Kidney capillary endothelial cell (primary cell): ENCODE data around the gene CARNS1.

Experiments used
- DNase-seq: peaks from one replicate; pipeline ENCODE4 v3.0.0-alpha.2; 2018; ENCODE audit warnings: low spot score

CARNS1 gene, protein sequence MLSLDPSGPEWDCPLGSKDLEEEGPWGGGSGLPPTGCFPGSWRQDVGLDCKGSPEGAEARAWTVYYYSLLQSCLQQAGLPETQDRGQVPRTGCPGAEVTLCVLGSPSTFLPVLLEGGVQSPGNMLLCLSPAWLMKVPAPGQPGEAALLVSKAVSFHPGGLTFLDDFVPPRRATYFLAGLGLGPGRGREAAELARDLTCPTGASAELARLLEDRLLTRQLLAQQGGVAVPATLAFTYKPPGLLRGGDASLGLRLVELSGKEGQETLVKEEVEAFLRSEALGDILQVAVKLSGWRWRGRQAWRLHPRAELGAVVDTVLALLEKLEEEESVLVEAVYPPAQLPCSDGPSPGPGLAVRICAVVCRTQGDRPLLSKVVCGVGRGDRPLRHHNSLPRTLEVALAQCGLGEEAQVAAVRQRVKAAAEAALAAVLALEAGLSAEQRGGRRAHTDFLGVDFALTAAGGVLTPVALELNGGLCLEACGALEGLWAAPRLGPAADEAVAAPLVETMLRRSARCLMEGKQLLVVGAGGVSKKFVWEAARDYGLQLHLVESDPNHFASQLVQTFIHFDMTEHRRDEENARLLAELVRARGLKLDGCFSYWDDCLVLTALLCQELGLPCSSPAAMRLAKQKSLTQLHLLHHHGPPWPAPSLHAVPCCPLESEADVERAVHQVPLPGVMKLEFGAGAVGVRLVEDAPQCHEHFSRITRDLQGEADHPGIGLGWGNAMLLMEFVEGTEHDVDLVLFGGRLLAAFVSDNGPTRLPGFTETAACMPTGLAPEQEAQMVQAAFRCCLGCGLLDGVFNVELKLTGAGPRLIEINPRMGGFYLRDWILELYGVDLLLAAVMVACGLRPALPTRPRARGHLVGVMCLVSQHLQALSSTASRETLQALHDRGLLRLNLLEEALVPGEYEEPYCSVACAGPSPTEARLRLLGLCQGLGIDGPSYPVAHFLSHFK

DNA sequence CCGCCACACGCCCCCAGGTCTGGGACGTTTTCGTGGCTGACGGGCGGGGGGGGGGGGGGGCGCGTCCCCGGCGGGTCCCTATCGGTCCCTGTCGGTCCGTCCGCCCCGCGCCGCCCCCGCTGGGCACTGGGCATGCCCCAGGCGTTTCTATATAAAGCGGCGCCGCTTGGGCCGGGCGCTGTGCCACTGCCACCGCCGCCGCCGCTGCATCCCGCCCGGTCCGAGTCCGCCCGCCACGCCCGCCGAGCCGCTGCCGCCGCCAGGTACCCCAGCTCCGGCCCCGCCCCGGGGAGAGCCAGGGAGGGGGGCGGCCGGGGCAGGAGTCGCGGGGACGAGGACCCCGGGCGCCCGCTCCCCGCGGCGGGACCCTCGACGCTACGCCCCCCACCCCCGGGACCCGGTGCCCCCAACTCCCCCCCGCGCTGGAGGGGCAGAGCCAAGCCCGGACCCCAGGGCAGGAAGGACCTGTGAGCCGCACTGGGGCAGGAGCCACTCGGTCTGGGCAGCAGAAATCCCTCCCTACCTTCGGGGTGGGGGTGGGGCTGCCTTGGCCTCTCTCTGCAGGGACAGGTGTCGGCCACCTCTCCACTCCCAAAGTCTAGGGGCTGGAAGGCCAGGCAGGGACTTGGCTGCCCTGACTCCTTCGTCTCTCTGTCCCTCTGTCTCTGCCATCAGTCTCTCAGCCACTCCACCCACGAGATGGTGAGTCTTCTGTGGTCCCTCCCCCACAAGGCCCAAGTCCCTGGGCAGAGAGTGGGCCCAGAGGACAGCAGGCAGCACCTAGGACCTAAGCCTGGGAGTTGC lies at the start of gene CARNS1:
Gene CARNS1 (plus strand): TSS at position 178 of the 804 bp plus-strand sequence. CDS start 522 bp downstream, at position 700.
- DNase-seq = no peak

DNA sequence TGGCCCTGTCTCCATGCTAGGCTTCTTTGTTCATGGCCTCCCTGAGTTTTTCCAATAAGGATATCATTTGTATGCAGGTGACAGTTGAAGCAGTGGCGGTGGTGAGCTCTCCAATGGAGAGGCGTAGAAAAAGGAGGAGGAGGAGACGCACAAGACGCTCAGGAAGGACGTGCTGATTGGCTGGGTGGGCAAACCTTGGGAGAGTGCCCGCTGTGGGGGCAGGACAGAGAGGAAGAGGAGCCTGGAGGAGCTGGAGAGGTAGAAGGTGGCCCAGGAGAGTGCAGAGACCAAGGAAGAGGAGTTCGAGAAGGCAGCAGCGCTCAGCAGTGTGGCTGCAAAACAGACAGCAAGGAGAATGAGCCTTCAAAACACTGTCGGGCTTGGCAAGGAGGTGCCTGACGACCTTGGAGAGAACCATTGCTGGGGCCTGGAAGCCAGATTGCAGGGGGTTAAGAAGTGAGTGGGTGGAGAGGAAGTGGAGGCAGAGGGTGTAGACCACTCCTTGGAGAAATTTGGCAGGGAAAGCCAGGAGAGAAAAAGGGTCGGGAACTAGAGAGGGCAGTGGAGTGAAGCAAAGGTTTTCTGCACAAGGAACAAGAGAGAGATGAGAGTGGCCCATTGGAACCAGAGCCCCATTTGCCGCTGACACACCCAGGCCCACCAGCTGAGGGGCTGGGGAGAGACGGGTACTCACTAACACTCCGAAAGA lies 49.6 kb upstream of the CARNS1 start:
- DNase-seq = no peak

- DNase-seq = no peak
These were observed 48.9 kb upstream of the CARNS1 start for GRCh38 chr11:67366546-67366945.

DNA sequence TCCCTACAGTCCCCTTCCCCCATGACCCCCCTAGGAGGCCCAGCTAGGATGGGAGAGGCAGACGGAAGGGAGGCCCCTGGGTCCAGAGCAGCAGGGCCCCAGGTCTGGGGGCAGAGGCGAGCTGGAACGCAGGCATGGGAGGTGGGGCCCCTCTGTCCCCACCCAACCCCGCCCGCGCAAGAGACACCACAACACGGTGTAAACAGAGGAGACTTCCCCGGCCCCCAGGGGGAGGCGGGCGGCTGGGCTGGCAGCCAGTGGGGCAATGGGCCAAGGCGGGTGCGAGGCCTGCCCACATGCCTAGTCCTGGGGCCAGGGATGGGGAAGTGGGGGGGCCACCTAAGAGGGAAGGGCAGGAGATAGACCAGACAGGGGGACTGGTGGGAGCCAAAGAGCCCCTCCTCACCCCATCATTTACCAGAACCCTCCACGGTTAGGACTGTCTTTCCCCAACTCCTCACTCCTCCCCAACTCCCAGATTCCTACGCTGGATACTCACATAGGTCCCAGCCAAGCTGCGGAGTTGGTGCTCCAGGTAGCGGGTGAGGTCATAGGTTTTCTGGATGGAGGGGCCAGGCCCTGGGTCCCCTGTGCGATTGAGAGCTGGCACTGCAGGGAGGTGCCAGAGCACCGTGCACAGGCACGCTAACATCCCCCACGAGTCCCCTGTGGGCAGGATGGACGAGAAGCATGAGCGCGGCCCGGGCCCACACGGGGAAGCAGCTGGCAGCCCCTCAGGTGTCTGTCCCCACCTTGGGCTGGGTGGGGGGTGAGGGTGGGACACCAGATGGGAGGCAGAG lies 48.3 kb upstream of the CARNS1 start:
- no peak for DNase-seq

DNA sequence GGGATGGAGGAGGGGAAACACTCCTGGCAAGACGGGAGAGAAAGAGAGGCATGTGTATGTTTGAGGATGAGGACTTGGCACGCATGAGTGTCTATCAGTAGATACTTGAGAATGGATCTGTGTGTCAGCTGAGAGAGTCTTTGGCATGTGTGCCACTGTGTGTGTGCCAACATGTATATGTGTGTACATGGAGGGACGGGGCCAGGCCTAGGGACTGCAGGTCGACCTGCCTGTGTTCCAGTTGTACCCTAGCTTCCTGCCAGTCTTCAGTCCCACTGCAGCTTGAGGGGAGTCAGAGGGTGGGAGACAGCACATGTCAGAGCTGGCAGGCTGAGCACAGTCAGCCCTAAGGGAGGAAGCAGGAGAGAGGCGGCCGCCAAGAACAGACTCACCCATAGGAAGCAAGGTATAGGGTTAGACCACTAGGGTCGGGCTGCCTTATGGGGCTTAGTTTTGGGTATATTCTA lies 47.7 kb upstream of the CARNS1 start:
- no peak for DNase-seq

DNA sequence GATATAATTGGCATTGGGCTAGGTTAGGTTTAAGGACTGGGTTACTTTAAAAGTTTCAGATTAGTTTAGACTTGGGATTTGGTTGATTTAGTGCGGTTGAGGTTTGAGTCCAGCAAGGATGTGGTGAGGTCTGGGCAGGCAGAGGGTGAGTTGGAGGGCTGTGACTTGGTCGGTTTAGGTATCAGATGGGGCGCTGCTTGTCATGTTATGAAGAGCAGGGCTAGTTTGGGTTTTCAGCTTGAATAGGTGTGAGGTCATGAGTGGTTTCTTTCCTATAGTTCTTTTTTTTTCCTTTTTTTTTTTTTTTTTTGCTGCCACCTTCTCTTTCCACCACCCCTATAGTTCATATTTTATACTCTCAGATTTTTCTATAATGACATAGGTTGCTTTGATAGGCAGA lies 46.9 kb upstream of the CARNS1 start:
- DNase-seq = no peak

DNA sequence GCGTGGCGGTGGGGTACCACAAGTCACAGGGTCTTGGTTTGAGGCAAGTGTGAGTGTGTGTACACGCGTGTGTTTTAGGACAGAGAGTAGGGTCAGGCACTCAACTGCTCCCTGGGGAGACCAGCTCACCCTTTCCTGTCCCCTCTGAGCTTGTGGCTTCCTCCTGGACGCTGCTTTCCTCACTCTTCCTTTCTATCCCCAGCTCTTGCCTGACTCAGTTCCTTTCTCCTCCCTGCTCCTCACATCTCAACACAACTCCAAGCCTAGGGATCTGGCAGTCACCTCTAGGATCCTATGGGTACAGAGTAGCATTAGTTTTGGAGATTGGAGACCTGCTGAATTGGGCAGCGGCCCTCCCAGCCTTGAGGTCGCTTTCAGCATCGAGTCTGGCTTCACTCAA lies 46.2 kb upstream of the CARNS1 start:
- DNase-seq = no peak

DNA sequence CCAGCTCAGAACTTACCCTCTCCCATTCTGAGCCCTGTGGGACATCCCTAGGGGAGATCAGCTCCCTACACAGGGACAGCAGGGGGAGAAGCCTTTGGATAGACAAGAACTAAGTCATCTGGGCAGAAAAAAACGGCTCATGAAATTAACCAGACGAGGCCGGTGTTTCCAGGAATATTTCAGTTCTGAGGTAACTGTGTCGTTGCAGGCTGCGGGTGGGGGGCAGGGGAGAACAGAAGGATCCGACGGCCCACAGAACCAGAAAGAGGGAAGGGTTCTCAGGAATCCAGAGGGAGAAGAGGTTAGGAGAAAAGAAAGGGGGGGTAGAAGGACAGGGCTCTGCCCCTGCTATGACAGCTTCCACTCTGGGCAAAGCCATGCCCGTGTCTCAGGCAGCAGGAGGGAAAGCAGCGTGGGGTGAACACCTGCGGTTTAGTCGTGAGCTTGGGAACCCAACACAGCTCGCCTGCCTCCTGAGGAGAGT lies 45.6 kb upstream of the CARNS1 start:
- DNase-seq = no peak

GRCh38 chr11:67370351-67371076 lies 45.0 kb upstream of the CARNS1 start:
- DNase-seq = no peak

DNA sequence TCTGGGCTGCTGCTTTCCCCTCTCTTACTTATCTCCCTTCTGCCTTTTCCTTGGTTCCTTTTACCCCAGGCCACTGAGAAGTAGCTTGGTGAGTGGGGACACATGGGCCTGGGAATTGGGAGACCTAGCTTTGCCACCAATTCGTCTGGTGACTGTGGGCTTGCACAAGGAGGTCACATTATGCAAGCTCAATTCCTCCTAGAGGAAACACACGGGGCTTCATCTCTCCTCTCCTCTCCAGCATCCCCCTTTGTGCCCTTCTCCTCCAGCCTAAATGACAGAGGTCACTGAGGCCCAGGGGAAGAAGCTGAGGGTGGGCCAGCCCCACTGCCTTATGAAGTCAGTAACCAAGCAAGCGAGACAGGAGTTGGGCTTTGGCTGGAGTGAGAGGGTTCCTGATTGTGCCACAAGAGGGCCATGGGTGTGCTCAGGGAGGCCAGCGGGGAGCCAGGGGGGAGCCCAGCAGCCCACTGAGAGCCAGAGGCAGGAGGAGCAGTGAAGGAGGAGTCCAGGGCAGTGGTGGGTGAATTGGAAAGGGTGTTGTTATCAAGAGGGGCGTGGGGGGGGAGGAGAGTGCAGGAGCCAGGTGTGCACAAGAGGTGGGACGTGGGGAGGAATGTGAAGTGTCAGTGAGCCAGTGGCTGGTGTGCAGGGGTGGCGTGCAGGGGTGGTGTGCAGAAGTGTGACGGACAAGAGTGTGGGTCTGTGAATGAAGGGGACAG lies 44.1 kb upstream of the CARNS1 start:
- no peak for DNase-seq

GRCh38 chr11:67371911-67372320 lies 43.6 kb upstream of the CARNS1 start:
- no peak for DNase-seq

- DNase-seq = no peak
These were observed 43.0 kb upstream of the CARNS1 start for GRCh38 chr11:67372321-67372992.

GRCh38 chr11:67372993-67373647 lies 42.4 kb upstream of the CARNS1 start, which contains the start of gene CLCF1:
TSS of gene CLCF1 (minus strand) at chr11:67373598. CDS start at chr11:67373539, 59 bp downstream.
- DNase-seq = no peak

DNA sequence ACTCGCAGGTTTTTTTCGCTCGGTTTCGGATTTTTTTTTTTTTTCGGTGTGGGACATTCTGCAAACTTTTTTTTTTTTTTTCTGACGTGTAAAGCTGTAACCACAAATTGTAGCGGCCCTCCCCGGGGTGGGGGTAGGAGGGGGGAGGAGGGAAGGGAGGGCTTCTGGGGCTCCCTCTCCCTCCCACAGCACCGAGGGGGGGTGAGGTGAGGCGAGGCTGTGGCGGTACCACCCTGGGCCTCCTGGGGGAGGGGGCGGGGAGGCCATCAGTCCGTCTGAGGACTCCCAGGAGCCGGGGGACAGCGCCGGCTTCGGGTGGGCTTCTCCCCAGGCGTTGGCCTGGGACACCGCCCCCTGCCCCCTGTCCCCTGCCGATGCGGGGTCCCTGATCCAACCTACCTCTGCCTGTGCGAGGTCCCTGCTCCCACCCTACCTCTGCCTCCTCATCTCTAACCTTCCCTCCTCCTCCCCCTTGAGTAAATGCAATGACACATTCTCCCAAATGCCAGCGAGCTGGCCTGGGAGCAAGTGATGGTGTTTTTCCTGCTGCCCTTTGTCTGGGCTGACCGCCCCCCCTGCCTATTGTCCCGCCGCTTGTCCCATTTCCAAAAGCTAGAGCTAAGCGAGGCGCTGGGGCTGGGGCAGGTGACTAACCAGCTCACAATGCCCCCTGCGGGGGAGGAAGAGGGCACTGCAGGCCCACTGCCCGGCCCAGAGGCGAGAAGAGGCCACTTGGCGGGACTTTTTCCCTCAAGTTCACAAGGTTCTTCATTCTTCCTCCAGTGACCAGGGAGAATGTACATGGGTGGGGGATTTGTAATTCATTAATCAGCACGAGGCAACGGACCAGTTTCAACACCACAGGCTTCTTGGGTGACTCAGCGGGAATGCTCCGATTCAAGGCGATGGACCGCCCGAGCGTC lies 41.6 kb upstream of the CARNS1 start:
- peak; percentile 85 for DNase-seq

GRCh38 chr11:67374571-67375281 lies 40.8 kb upstream of the CARNS1 start:
- no peak for DNase-seq
